GF-D8 (cell line): Measurements from ENCODE around the gene ZC3H7B.
"Not testable (repeated sequence)": the region's sequence is repeated elsewhere in the genome, so short reads cannot be mapped to it uniquely, and the experiment has no call there.

Experiments used
- DNase-seq: peaks from one replicate; lab custom pipeline; 2025; lab: John Stamatoyannopoulos, UW

The ZC3H7B gene

GRCh38 chr22:41285820-41286638 lies 15.3 kb upstream of the ZC3H7B start, which contains the start of gene RANGAP1:
Gene RANGAP1, minus strand, starts transcription at chr22:41286187. Its CDS starts 5,143 bp downstream, at chr22:41281044.
- peak; percentile 95 for DNase-seq

GRCh38 chr22:41286639-41287091 lies 14.7 kb upstream of the ZC3H7B start:
- peak; percentile 64 for DNase-seq

GRCh38 chr22:41288245-41288946 lies 12.9 kb upstream of the ZC3H7B start:
- no peak for DNase-seq

GRCh38 chr22:41289671-41290070 lies 11.7 kb upstream of the ZC3H7B start:
- no peak for DNase-seq

GRCh38 chr22:41290262-41291221 lies 10.8 kb upstream of the ZC3H7B start:
- no peak for DNase-seq

GRCh38 chr22:41294816-41295215 lies 6.5 kb upstream of the ZC3H7B start:
- not testable (repeated sequence) for DNase-seq

GRCh38 chr22:41296826-41297667 lies 4.3 kb upstream of the ZC3H7B start:
- DNase-seq = no peak

- no peak for DNase-seq
Observed at GRCh38 chr22:41300661-41301060, 664 bp upstream of the ZC3H7B start.

- DNase-seq = no peak
Observed at GRCh38 chr22:41302021-41302767, 869 bp downstream of the ZC3H7B start.

- no peak for DNase-seq
Observed at GRCh38 chr22:41302811-41303210, 1.5 kb downstream of the ZC3H7B start.

- DNase-seq = no peak
Observed at GRCh38 chr22:41305646-41306045, 4.3 kb downstream of the ZC3H7B start.

- DNase-seq = no peak
Observed at GRCh38 chr22:41308054-41308453, 6.7 kb downstream of the ZC3H7B start.

- DNase-seq = no peak
Observed at GRCh38 chr22:41308544-41308947, 7.2 kb downstream of the ZC3H7B start.

GRCh38 chr22:41310336-41310735 lies 9.0 kb downstream of the ZC3H7B start:
- DNase-seq = no peak

- no peak for DNase-seq
Observed at GRCh38 chr22:41311487-41311886, 10.2 kb downstream of the ZC3H7B start.

- DNase-seq = no peak
Observed at GRCh38 chr22:41314821-41315220, 13.5 kb downstream of the ZC3H7B start.

- DNase-seq = no peak
Observed at GRCh38 chr22:41315586-41315985, 14.3 kb downstream of the ZC3H7B start.

GRCh38 chr22:41320416-41321240 lies 19.3 kb downstream of the ZC3H7B start:
- no peak for DNase-seq

GRCh38 chr22:41324821-41325528 lies 23.6 kb downstream of the ZC3H7B start:
- no peak for DNase-seq
